HG03025 (cell line): Measurements from ENCODE around the gene SYNE1.

ENCODE experiments used
- ATAC-seq: cut with Tn5 transposase; IDR thresholded peaks from one replicate; pipeline ENCODE4 v1.9.1; 2021; ENCODE audit warnings: mild to moderate bottlenecking, moderate library complexity; ENCODE audit not compliant: unreplicated experiment, low FRiP score

The SYNE1 gene

DNA sequence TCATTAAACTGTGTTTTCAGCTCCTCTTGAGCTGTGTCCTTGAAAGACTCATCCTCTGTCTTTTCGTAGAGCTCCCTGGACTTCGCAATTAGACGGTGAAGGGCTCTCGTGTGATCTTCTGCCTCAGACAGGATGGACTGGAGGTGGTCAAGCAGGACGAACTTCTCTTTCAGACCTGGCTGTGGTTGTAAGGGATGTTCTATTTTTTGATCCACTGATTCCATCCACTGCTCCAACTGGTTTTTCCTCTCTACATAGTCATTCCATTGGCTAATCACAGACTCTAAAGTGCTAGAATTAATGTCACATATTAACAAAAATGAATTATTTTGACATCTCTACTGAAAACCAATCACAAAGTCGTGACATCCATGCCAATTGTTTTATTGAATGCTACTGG, 250.1 kb downstream of the SYNE1 start:
- ATAC-seq = no peak

DNA sequence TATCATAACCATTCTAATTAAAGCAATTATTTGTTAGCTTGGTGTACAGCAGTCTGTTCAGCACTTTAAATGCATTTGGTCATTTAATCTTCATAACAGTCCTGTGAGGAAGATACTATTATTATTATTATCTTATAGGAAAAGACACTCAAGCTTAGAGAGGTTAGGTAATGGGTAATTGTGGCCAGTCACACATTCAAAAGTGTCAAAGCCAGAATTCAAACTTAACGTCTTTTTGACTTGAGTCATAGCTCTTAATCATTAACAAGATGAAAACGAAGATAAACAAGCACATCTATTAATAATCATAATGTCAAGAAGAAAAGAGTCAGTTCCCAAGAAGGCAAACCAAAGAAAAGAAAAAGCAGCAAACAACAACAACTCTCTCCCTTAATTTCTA, 251.0 kb downstream of the SYNE1 start:
- ATAC-seq = no peak

DNA sequence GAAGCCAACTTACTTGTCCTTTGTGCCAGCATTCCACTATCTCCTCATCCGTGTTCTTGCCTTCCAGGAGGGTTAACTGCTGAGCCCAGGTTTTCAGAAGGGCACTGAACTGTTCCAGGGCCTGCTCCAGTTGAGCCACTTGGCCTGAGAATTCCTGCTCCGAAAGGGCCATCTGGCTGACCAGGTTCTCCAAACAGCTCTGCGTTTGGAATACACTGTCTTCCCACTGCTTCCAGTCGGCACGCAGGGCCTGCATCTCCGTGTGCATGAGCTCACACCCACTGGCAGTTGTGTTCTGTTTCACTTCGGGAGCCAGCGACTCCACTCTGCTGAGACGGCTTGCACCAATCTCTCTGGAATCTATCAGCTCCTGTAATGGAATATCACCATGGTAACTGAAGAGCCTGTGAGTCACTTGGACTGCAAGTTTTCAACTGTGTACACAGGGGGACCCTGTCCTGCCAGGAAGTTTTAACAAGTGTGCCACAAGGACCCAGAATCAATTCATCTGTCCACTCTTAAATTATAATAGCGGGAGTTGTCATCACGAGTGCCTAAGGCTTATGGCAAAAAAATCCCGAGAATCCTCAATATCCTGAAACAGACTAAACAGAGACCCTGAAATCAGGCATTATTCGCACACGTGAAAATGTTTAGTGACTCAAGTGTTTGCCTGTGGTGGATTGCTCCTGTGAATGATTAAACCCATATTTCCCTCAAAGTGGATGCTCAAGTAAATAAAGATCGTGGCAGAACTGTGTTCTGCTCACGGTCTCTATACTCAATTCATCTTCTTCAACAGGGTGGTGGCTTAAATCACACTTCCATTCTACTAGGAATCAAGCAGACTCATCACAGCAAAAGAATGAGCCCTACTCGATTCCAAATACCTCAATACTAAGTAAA, 255.9 kb downstream of the SYNE1 start:
- ATAC-seq = no peak

DNA sequence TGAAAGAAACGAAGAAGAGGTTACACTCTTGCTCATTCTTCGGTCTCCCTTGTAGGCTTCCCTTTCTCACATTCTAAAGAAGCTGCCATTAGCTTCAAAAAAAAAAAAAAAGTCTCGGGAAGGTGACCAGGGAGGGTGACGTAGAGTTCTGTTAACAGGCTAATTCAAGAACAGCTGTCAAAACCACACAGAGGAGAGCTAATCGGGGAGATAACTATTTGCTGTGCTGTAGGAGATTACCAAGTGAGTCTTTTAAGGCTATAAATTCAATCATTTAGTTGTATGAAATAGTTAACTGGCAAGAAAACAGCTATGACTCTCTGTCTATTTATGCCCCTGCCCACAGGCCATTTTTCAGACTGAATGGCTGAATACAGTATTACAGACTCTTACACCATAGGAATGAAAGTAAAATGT, 256.8 kb downstream of the SYNE1 start:
- ATAC-seq = no peak

DNA sequence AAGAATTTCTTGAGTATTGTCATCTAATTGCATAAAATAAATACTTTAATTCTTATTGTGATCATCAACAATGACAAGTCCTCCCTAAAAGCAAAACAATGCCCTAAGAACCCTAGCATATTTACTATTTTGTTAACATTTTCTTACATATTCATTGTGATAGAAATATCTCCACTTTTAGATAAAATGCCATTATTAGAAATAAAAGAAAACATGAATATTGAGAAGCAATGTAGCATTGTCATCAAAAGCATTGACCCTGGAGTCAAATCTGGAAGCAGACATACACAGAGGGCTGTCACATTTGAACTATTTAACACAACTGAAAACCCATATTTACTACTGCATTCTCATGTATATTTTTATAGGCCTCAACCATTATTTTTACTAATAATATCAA, 257.7 kb downstream of the SYNE1 start:
- ATAC-seq = no peak

DNA sequence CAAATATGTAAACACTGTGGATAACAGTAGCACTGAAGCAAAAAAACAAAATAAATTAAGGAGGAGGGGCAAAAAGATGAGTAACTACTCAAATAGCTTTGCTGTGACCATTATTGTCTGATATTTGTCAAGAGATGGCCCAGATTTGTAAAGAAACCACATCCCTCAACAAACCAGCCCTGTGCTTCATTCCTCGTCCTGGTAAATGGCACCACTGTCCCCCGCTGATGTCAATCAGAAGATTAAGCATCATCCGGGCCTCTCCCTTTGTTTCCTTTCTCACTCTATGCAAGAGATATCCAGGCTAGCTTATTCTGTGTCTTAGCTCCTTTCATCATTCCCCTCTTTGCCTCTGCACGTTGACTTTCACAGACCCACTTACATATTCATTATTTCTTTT, 259.0 kb downstream of the SYNE1 start:
- ATAC-seq = no peak

DNA sequence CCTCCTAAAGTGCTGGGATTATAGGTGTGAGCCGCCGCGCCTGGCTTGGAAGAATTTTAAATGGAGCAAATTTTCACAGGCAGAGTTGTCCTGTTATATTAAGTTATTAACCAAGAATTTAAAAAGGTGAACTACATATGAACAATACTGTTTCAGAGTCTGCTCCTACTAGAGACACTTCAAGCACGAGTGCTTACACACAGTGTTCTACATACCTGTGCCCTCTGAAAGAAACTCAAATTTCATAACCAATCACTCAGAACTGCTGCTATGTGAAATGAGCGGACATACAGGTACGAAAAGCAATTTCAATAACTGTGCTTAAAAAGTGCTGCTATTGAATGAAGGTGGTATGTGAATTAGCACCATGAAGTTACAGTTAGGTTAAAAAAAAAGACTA, 262.0 kb downstream of the SYNE1 start:
- ATAC-seq = no peak

DNA sequence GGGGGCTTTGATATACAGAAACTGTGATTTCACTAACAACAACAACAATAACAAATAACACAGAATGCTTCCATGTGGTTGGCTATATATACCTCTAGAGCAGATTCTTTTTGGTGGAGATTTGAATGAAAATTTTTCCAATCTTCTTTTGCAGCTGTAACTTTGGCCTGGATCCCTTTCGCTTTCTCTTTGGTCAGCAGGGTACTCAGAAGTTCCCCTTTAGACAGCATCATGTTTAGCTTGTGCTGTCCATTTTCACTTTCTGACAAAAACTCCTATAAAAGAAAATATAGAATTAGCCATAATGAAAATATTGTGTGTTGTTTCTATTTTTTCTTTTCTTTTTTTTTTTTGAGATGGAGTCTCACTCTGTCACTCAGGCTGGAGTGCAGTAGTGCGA, 264.2 kb downstream of the SYNE1 start:
- no peak for ATAC-seq

DNA sequence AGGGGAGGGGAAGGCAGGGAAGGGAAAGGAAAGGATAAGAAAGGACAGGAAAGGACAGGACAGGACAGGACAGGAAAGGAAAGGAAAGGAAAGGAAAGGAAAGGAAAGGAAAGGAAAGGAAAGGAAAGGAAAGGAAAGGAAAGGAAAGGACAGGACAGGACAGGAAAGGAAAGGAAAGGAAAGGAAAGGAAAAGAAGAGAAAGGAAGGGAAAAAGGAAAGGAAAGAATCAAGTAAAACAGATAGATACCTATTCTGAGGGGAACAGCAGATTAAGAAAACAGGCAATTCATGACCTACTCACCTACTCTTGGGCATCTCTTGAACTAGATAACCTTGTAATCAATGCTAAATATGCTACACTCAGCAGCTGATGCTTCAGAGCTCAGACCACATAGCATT, 265.4 kb downstream of the SYNE1 start:
- ATAC-seq = no peak

DNA sequence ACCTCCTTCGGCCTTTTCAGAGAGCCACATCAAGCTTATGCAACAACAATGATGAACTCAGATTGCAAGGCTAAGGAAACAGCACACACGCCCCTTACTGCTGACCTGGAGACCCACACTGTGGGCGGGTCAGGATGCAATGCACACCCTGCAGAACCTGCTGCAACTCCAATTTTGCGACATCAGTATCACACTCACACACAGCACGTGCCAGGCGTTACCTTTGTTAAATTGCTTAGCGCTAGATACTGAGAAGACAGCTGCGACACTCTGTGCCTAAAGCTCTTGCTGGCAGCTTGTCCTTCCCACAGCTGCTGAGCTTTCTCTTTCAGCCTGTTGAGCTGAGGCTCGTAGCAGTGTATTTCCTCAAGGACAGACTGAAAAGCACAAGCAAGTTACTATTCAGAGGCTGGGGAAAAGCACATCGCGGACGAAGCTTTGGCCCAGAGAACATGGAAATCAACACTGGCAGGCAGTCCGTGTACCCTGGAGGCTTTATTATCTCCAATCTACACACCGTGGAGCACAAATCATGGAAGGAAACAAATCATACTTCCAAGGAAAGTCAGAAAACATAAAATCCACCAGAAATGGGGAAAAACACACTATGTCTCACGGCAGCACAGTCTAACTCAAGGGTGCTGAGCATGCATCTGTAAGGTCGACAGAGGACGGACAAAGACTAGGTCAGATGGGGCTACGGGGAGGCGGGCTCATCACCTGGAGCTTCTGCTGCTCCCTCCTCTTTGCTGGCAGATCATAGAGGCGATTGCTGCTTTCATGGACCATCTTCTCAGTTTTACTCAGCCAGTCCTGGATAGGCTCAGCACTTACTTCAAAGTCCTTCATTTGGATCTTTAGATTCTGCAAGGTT, 268.2 kb downstream of the SYNE1 start:
- ATAC-seq = no peak

DNA sequence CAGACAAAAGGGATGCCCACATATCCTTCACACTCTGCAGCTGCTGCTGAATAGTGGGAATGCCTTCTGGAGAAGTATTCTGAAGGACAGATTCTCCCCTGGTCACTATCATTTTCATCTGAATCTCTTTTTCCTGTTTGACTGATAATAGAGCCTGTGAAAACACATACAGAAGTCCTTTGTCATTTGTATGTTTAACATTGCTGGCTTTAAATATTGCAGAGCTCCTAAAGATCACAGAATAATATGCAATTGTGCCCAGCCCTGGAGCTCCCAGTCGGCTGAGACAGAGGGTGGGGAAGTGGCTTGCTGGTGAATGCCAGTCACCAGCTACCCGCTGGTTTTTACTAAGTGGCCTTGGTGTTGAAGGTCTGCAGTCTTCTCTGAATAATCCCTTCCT, 272.3 kb downstream of the SYNE1 start:
- ATAC-seq = no peak

DNA sequence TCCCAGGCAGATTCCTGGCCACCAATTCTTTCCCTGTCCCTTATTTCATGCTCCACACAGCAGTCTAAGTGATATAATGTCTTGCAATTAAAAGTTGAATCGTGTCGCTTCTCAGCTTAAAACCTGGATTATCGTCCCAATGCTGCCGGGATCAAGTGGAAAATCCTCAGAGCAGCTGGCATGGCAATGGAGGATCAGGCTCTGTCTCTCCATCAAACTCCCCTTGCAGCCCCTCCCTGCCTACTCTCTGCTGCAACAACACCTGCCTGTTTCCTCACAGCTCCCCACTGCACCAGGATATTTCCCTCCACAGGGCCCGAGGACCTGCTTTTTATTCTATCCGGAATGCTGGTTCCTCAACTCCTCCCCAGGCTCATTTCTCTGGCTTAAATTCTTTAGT, 277.1 kb downstream of the SYNE1 start:
- ATAC-seq = no peak

DNA sequence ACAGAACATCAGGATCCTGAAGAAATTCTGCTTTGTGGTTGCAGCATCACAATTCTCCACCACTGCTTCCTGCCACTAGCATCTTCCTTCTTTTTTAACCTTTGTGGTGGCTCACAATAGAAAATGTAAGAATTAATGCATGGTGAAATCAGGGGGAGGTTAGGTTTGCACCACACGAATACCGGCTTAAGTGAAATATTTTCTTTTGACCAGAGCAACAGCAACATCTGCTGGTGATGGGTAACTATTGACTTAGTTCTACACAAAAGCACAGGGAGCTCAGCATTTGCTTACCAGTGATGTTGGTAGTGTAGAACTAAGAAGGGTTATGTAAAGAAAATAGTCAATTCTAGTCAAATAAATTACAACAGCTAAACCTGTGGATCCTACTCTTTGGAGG, 280.5 kb downstream of the SYNE1 start:
- no peak for ATAC-seq

DNA sequence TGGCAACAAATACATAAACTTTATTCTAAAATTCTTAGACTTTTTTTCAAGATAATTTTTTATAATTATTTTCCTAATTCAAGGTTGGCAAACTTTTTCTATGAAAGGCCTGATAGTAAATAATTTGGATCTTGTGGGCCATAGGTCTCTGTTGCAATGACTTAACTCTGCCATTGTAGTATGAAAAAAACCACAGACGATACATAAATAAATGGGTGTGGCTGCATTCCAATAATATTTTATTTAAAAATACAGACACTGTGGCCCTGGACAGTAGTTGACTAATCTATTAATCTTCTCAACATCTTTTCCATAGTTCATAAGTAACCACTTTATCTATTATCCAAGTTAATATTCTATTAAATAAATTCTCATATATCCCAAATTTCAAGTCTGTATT, 281.1 kb downstream of the SYNE1 start:
- no peak for ATAC-seq

DNA sequence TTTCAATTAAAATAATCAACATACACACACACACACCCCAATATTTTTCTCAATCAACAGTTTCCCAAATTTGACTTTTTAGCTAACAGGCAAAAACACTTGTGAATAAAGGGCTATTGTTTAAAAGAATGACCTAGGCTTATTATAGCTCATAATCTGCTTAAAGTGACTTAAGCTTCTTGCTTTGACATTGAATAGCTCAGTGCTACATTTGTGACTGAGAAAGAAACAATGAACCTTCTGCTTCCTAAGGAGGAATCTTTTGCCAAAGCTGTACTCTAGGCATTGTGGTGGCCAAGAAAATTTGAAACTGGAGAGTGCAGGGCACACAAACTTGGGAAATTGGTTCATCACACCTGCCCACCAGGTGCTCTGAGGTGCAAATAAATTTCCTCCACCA, 282.0 kb downstream of the SYNE1 start:
- ATAC-seq = no peak

DNA sequence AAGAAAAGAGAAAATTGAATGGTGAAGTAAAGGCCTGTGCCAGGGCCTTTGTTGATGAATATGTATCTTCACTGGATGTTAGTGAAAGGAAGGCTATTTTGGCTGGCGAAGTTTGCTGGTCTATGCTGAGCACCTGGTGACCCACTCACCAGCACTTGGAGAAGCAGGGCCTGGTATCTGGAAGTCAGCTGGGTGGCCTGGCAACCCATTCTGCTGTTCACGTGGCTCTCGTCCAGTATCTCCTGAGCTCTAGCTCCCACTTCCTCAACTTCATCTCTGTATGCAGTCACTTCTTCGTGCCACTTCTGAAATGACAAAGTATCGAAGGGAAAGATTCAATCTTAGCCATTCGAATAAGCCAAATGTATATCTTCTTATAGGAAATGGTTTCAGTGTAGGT, 283.7 kb downstream of the SYNE1 start:
- no peak for ATAC-seq

DNA sequence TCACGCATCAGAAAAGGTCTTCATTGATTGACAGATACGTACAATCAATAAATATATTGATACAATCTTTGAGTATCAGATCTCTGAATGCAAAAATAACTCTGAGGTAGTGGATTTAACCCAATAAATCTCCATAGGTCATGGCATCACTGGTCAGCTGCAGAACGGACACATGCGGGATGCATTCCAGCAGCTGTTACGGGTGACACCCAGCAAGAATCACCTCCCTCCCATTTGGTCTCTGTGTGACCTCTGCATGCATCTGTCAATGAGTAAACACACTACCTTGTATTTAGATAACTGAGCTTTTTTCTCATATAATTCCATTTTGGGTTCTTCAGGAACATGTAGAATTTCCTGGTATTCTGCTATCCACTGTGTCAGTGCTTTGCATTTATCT, 285.4 kb downstream of the SYNE1 start:
- ATAC-seq = no peak

DNA sequence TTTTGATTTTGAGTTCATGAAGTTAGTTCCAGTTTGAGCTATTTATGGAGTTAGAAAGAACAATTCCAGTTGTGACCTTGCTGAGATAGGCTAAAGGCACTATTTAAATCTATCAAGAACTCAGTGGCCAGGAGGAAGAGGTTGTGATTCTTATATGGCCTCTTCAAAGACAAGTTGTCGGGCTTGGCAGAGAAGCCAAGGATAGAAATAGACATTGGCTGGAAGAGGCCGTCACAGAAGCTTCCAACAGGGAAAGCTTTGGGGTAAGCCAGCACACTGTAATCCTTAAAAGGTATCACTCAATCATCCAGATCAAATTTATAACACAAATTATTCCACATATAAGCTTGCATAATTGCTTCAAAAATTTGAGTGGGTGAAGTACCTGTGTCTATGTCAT, 286.1 kb downstream of the SYNE1 start:
- ATAC-seq = no peak

DNA sequence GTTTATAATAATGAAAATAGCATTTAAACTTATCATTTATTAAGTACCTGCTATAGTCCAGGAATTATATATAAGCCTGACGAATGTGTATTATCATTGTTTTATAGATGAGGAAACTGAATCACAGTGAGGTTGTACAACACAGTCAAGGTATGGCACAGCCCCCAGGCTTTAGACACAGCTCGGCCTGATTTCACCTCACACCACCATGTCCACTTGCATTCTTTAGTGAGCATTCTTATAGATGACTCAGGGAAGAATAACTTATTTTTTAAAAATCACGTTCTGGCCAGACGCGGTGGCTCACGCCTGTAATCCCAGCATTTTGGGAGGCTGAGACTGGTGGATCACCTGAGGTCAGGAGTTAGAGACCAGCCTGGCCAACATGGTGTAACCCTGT, 289.0 kb downstream of the SYNE1 start:
- no peak for ATAC-seq

DNA sequence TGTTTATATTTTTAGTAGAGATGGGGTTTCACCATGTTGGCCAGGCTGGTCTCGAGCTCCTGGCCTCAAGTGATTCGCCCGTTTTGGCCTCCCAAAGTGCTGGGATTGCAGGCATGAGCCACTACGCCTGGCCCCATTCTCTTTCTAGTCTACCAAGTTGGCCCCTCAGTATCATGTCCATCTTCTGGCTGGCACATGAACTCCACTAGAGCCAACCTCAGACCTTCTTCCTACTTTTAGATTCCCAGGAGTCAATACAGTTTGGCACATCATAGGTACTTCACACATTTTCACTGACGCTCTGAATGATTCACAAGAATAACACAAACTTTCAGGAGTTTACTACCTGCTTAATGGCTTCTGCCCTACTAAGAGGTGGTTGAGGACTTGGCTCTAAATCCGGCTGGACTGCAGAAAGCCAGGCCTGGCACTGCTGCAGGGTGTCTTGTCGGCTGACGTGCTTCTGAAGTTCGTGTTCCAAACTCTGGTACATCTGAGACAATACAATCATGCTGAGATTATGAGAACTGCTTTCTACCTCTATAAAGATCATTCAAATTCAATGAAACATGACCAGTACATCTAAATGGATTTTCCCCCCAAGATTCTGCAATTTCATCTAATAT, 293.3 kb downstream of the SYNE1 start:
- no peak for ATAC-seq

DNA sequence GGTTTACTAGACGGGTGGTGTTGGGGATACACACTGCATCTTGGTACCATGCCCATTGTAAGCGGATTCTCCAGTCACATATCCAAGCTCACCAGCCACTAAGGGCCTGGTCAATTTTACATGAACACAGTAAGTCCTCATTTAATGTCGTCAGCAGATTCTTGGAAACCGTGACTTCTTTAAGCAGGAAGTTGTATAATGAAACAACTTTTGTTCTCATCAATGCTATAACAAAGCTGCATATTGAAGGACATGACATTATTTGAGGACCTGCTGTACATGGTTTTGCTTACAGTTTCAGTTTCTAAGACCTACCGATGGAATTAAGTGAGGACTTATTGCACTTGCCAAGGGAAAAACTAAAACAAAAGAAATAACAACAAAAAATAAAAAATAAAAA, 295.6 kb downstream of the SYNE1 start:
- ATAC-seq = no peak
